ENCODE results near the gene GABRG3.

The GABRG3 gene

GRCh38 chr15:27563765-27564370 lies 592.9 kb downstream of the GABRG3 start:
- no peak overlapping the region for H3K9ac ChIP-seq (ENCODE audit: low read length)
- H3F3A ChIP-seq (ENCODE audit: insufficient read depth), result no peaks in the 10 kb centered on the region
- no peaks in the 10 kb centered on the region for H3K9me2 ChIP-seq (replicated peaks; ENCODE audit: insufficient read depth, low read length)
- no peaks in the 10 kb centered on the region for H3K79me2 ChIP-seq (ENCODE audit: insufficient read depth, low read length)
- H3K9me3 ChIP-seq (ENCODE audit: insufficient read depth, low read length), result no peaks in the 10 kb centered on the region
- no peak overlapping the region for H2AFZ ChIP-seq (ENCODE audit: low read depth, low read length, severe bottlenecking)
- H4K20me1 ChIP-seq (ENCODE audit: low read depth, low read length), result no peaks in the 10 kb centered on the region
- no peak overlapping the region for H3K27ac ChIP-seq (ENCODE audit: low read depth, low read length)
- no peak overlapping the region for H3K4me2 ChIP-seq (ENCODE audit: low read depth, low read length, poor library complexity, severe bottlenecking)
- no peaks in the 10 kb centered on the region for H3K27me3 ChIP-seq (ENCODE audit: low read length)
- TF ChIP-seq CTCF (IDR thresholded peaks at IDR 0.05; ENCODE audit: insufficient read depth, low read length, poor library complexity, severe bottlenecking), result no peak
- TF ChIP-seq EZH2phosphoT487 (conservative IDR thresholded peaks at IDR 0.05; ENCODE audit: low read length), result no peak
- no peak overlapping the region for H3K4me3 ChIP-seq (ENCODE audit: insufficient read depth, low read length, poor library complexity, severe bottlenecking)
- no peaks in the 10 kb centered on the region for H3K36me3 ChIP-seq (ENCODE audit: low read length)

GRCh38 chr15:27564656-27565055 lies 593.7 kb downstream of the GABRG3 start:
- no peak overlapping the region for H3K4me3 ChIP-seq (ENCODE audit: insufficient read depth, low read length, poor library complexity, severe bottlenecking)
- no peaks in the 10 kb centered on the region for H3K27me3 ChIP-seq (ENCODE audit: low read length)
- H3K9ac ChIP-seq (ENCODE audit: low read length), result no peak overlapping the region
- no peaks in the 10 kb centered on the region for H3K79me2 ChIP-seq (ENCODE audit: insufficient read depth, low read length)
- no peak overlapping the region for H3K27ac ChIP-seq (ENCODE audit: low read depth, low read length)
- H3K4me2 ChIP-seq (ENCODE audit: low read depth, low read length, poor library complexity, severe bottlenecking), result no peak overlapping the region
- no peaks in the 10 kb centered on the region for H4K20me1 ChIP-seq (ENCODE audit: low read depth, low read length)
- TF ChIP-seq CTCF (IDR thresholded peaks at IDR 0.05; ENCODE audit: insufficient read depth, low read length, poor library complexity, severe bottlenecking), result no peak
- no peak for TF ChIP-seq EZH2phosphoT487 (conservative IDR thresholded peaks at IDR 0.05; ENCODE audit: low read length)
- no peaks in the 10 kb centered on the region for H3K9me3 ChIP-seq (ENCODE audit: insufficient read depth, low read length)
- H2AFZ ChIP-seq (ENCODE audit: low read depth, low read length, severe bottlenecking), result no peak overlapping the region
- H3K36me3 ChIP-seq (ENCODE audit: low read length), result no peaks in the 10 kb centered on the region
- no peaks in the 10 kb centered on the region for H3K9me2 ChIP-seq (replicated peaks; ENCODE audit: insufficient read depth, low read length)
- no peaks in the 10 kb centered on the region for H3F3A ChIP-seq (ENCODE audit: insufficient read depth)

- H3K79me2 ChIP-seq (ENCODE audit: insufficient read depth, low read length), result no peaks in the 10 kb centered on the region
- H3K9me2 ChIP-seq (replicated peaks; ENCODE audit: insufficient read depth, low read length), result no peaks in the 10 kb centered on the region
- H2AFZ ChIP-seq (ENCODE audit: low read depth, low read length, severe bottlenecking), result no peak overlapping the region
- no peak overlapping the region for H3K4me3 ChIP-seq (ENCODE audit: insufficient read depth, low read length, poor library complexity, severe bottlenecking)
- no peaks in the 10 kb centered on the region for H3K36me3 ChIP-seq (ENCODE audit: low read length)
- H3K27ac ChIP-seq (ENCODE audit: low read depth, low read length), result no peak overlapping the region
- no peak overlapping the region for H3K4me2 ChIP-seq (ENCODE audit: low read depth, low read length, poor library complexity, severe bottlenecking)
- no peaks in the 10 kb centered on the region for H3K27me3 ChIP-seq (ENCODE audit: low read length)
- no peak for TF ChIP-seq CTCF (IDR thresholded peaks at IDR 0.05; ENCODE audit: insufficient read depth, low read length, poor library complexity, severe bottlenecking)
- no peak for TF ChIP-seq EZH2phosphoT487 (conservative IDR thresholded peaks at IDR 0.05; ENCODE audit: low read length)
- no peaks in the 10 kb centered on the region for H4K20me1 ChIP-seq (ENCODE audit: low read depth, low read length)
- H3F3A ChIP-seq (ENCODE audit: insufficient read depth), result no peaks in the 10 kb centered on the region
- H3K9ac ChIP-seq (ENCODE audit: low read length), result no peak overlapping the region
- H3K9me3 ChIP-seq (ENCODE audit: insufficient read depth, low read length), result no peaks in the 10 kb centered on the region
Measured at GRCh38 chr15:27570746-27571145, 599.8 kb downstream of the GABRG3 start.
